IMR-90 (cell line): ENCODE measurements around the gene HTR5A. TPM values are rescaled to one million over a fixed set of nuclear protein-coding genes. Genes with fewer than 3 reads are reported as not detected.

ENCODE experiments used
- ATAC-seq: fragments of 200-7000 bp; cut with Tn5 transposase; 2 replicates; pipeline ENCODE4 v1.9.1; 2020; ENCODE audit warnings: low read depth, mild to moderate bottlenecking, moderate library complexity
- BruUV-seq: library from RNA; stranded (reverse); fragments of 400-500 nt; replicated peaks from 2 replicates; lab custom pipeline; 2021; lab: Mats Ljungman, UMichigan
- CTCF ChIA-PET: fragments of 300-600 bp; formaldehyde crosslinking; extraction: SDS; loops from one replicate; lab custom pipeline; 2021; ENCODE audit warnings: antibody characterized with exemption; lab: Yijun Ruan, JAX
- POLR2A ChIA-PET: fragments of 300-600 bp; sonication (Branson Sonifier 250); formaldehyde crosslinking; loops from one replicate; lab custom pipeline; 2022; ENCODE audit warnings: antibody characterized with exemption; ENCODE audit not compliant: unreplicated experiment; lab: Charles Lee
- DNase-seq: peaks from one replicate; pipeline ENCODE4 v3.0.0; 2013
- H2AFZ ChIP-seq: replicated peaks from 2 replicates; pipeline ENCODE3; 2013; ENCODE audit warnings: low read length, mild to moderate bottlenecking; ENCODE audit not compliant: poor library complexity
- H2AK5ac ChIP-seq: 2 replicates; pipeline ENCODE4 v1.6.1; 2013; ENCODE audit warnings: low read depth, low read length, inconsistent platforms
- H2AK9ac ChIP-seq: replicated peaks from 2 replicates; pipeline ENCODE3; 2013; ENCODE audit warnings: mild to moderate bottlenecking, low read depth, low read length, moderate library complexity; ENCODE audit not compliant: poor library complexity
- H2BK120ac ChIP-seq: 2 replicates; pipeline ENCODE4 v1.6.1; 2013; ENCODE audit warnings: low read depth, low read length, inconsistent platforms
- H2BK15ac ChIP-seq: 3 replicates; pipeline ENCODE4 v1.6.1; 2013; ENCODE audit warnings: low read depth, low read length, inconsistent platforms
- H2BK20ac ChIP-seq: 2 replicates; pipeline ENCODE4 v1.6.1; 2013; ENCODE audit warnings: low read depth, mild to moderate bottlenecking, inconsistent platforms, low read length, moderate library complexity
- H2BK5ac ChIP-seq: 2 replicates; pipeline ENCODE4 v1.6.1; 2013; ENCODE audit warnings: mild to moderate bottlenecking, low read depth, low read length, inconsistent platforms; ENCODE audit not compliant: poor library complexity, severe bottlenecking
- H3K14ac ChIP-seq: replicated peaks from 2 replicates; pipeline ENCODE4 v1.6.1; 2013; ENCODE audit warnings: low read depth, low read length, inconsistent platforms
- H3K18ac ChIP-seq: 2 replicates; pipeline ENCODE4 v1.6.1; 2013; ENCODE audit warnings: low read depth, low read length, control low read depth
- H3K23ac ChIP-seq: 2 replicates; pipeline ENCODE4 v1.6.1; 2013; ENCODE audit warnings: low read depth, low read length, inconsistent platforms
- H3K27ac ChIP-seq: 2 replicates; pipeline ENCODE4 v1.5.1; 2013; ENCODE audit warnings: mild to moderate bottlenecking, control low read depth, low read length; ENCODE audit not compliant: insufficient read depth
- H3K27me3 ChIP-seq: 2 replicates; pipeline ENCODE4 v1.6.1; 2013; ENCODE audit warnings: low read length; ENCODE audit not compliant: control insufficient read depth, insufficient read depth
- H3K36me3 ChIP-seq: 2 replicates; pipeline ENCODE4 v1.6.1; 2013; ENCODE audit warnings: low read length, mixed read lengths; ENCODE audit not compliant: control insufficient read depth, insufficient read depth
- H3K4ac ChIP-seq: 2 replicates; pipeline ENCODE4 v1.6.1; 2013; ENCODE audit warnings: low read depth, low read length, inconsistent platforms
- H3K4me1 ChIP-seq: 2 replicates; pipeline ENCODE4 v1.6.1; 2013; ENCODE audit warnings: low read length, mixed read lengths; ENCODE audit not compliant: control insufficient read depth, insufficient read depth
- H3K4me2 ChIP-seq: 2 replicates; pipeline ENCODE4 v1.6.1; 2013; ENCODE audit warnings: low read depth, mild to moderate bottlenecking, control low read depth, low read length, moderate library complexity
- H3K4me3 ChIP-seq: 2 replicates; pipeline ENCODE4 v1.5.1; 2013; ENCODE audit warnings: low read depth, mild to moderate bottlenecking, control low read depth, low read length, moderate library complexity; ENCODE audit not compliant: insufficient read depth
- H3K56ac ChIP-seq: 2 replicates; pipeline ENCODE4 v1.6.1; 2013; ENCODE audit warnings: low read length, inconsistent platforms; ENCODE audit not compliant: insufficient read depth; ENCODE audit errors: extremely low read depth
- H3K79me1 ChIP-seq, 2 experiments: 2 replicates each; pipeline ENCODE4 v1.6.1; 2013; ENCODE audit warnings: low read length in 2 of 2, inconsistent platforms in 1 of 2, low read depth in 1 of 2
- H3K9ac ChIP-seq: 2 replicates; pipeline ENCODE4 v1.6.1; 2013; ENCODE audit warnings: low read depth, low read length, control low read depth
- H3K9me1 ChIP-seq: 2 replicates; pipeline ENCODE4 v1.6.1; 2013; ENCODE audit warnings: low read length, inconsistent platforms; ENCODE audit not compliant: insufficient read depth
- H3K9me3 ChIP-seq: 2 replicates; pipeline ENCODE4 v1.6.1; 2013; ENCODE audit warnings: low read length; ENCODE audit not compliant: control insufficient read depth, insufficient read depth
- H4K20me1 ChIP-seq: 2 replicates; pipeline ENCODE4 v1.6.1; 2013; ENCODE audit warnings: low read length, inconsistent platforms; ENCODE audit not compliant: insufficient read depth
- H4K5ac ChIP-seq: 2 replicates; pipeline ENCODE4 v1.6.1; 2013; ENCODE audit warnings: mild to moderate bottlenecking, low read depth, low read length, control low read depth
- H4K8ac ChIP-seq, 2 experiments: 2 replicates each; pipeline ENCODE4 v1.6.1; 2013; ENCODE audit warnings: low read depth in 2 of 2, low read length in 2 of 2, control low read depth in 1 of 2, inconsistent platforms in 1 of 2
- H4K91ac ChIP-seq: 2 replicates; pipeline ENCODE4 v1.6.1; 2013; ENCODE audit warnings: low read depth, low read length, inconsistent platforms; ENCODE audit not compliant: insufficient read depth
- CEBPB ChIP-seq: IDR thresholded peaks from 2 replicates; pipeline ENCODE4 v1.6.1; 2012; ENCODE audit warnings: low read depth, low read length, improper control_type of control experiment
- CHD1 ChIP-seq: IDR thresholded peaks from 2 replicates; pipeline ENCODE4 v1.6.1; 2012; ENCODE audit warnings: low read depth, low read length, improper control_type of control experiment
- MAZ ChIP-seq: IDR thresholded peaks from 2 replicates; pipeline ENCODE4 v1.6.1; 2012; ENCODE audit warnings: low read depth, mild to moderate bottlenecking, low read length, improper control_type of control experiment, moderate library complexity, borderline replicate concordance
- MXI1 ChIP-seq: IDR thresholded peaks from 2 replicates; pipeline ENCODE4 v1.6.1; 2012; ENCODE audit warnings: low read depth, mild to moderate bottlenecking, low read length, moderate library complexity, borderline replicate concordance
- RAD21 ChIP-seq: IDR thresholded peaks from 2 replicates; pipeline ENCODE4 v1.6.1; 2012; ENCODE audit warnings: low read length, improper control_type of control experiment
- RFX5 ChIP-seq: IDR thresholded peaks from 2 replicates; pipeline ENCODE4 v1.8.0; 2012; ENCODE audit warnings: low read depth, mild to moderate bottlenecking, low read length, moderate library complexity
- SMC3 ChIP-seq: fragments of 150-350 bp; IDR thresholded peaks from 2 replicates; pipeline ENCODE4 v1.6.1; 2016; ENCODE audit warnings: low read depth, mild to moderate bottlenecking, antibody characterized with exemption, low read length, moderate library complexity
- WGBS, 2 experiments: methylation state at CpG; one replicate each; pipeline versions ENCODE4 v1.1.5 to v1.1.7; 2013; ENCODE audit warnings: missing lambda C conversion rate in 2 of 2; ENCODE audit not compliant: insufficient read length in 1 of 2; ENCODE audit errors: extremely low coverage in 2 of 2; 5-methylcytosine and 5-hydroxymethylcytosine counted together
- dilution Hi-C: fragments of 300-500 bp; cut with HindIII; formaldehyde crosslinking; loops from one replicate; pipeline ENCODE4 v1.14.3; 2018; ENCODE audit warnings: low sequenced_read_pairs; ENCODE audit not compliant: unreplicated experiment
- in situ Hi-C: fragments of 300-500 bp; cut with MboI; formaldehyde crosslinking; loops from 3 replicates; pipeline ENCODE4 v1.14.3; 2019; ENCODE audit warnings: low sequenced_read_pairs, inconsistent platforms, mixed read lengths
- intact Hi-C: fragments of 100-400 bp; cut with micrococcal nuclease; formaldehyde crosslinking; loops from 2 replicates; pipeline ENCODE4 v1.10.0; 2022
- polyA plus RNA-seq, 3 experiments: library from polyadenylated mRNA; depleted of rRNA; stranded (reverse); fragments of >200 nt; gene quantifications; 2 replicates each; pipeline ENCODE4 v1.2.3, GENCODE V29; 2012; ENCODE audit warnings: low replicate concordance in 1 of 3
- total RNA-seq: library from RNA; depleted of rRNA; stranded (reverse); fragments of >200 nt; gene quantifications from 2 replicates; pipeline ENCODE4 v1.2.3, GENCODE V29; 2012
- TF ChIP-seq, protein P1 (sequence below): fragments of 150-350 bp; IDR thresholded peaks from 2 replicates; pipeline ENCODE4 v1.6.1; 2016; ENCODE audit warnings: low read depth, mild to moderate bottlenecking, low read length, moderate library complexity, borderline replicate concordance
- TF ChIP-seq, protein P2 (sequence below): conservative IDR thresholded peaks from 2 replicates; pipeline ENCODE4 v1.5.1; 2012; ENCODE audit warnings: mild to moderate bottlenecking, low read depth, low read length, improper control_type of control experiment

Gene HTR5A
- total and polyA plus RNA-seq, 2 of the 4 experiments (the other 2 are of a cell fraction): not detected

DNA sequence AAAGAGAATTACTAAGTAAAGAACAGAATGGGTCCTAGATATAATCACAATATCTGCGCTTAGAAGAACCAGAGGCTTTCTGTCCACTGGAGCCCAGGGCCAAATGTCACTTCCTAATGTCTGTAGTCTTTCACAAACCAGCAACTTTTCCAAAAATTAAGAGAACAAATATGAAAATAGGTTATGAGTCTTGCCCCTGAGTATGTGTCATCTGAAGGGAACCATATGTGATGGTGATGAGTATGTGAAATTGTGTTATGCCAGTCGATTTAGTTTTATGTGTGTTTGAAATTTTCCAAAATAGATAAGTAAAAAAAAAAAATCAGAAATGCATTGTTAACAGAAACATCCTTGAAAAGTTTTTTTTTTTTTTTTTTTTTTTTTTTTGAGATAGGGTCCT, 15.4 kb upstream of the HTR5A start:
- Histone ChIP-seq H3K23ac (no peak overlapping the region), H3K4me3 (no peak overlapping the region), H3K9ac (no peak overlapping the region), H4K91ac (no peak overlapping the region), H2AK9ac (no peak overlapping the region), H3K27ac (no peak overlapping the region), H3K14ac (no peak overlapping the region), H3K36me3 (no peaks in the 10 kb centered on the region), H3K27me3 (no peaks in the 10 kb centered on the region), H2AFZ (no peak overlapping the region), H2BK15ac (no peak overlapping the region), H2AK5ac (no peak overlapping the region), H3K4me1 (no peaks in the 10 kb centered on the region), H2BK5ac (no peak overlapping the region), H3K79me1 (no peaks in the 10 kb centered on the region), H2BK20ac (no peak overlapping the region), H3K56ac (no peak overlapping the region), H4K5ac (no peak overlapping the region), H3K9me3 (no peaks in the 10 kb centered on the region), H3K18ac (no peak overlapping the region), H3K4me2 (no peak overlapping the region), H3K9me1 (no peaks in the 10 kb centered on the region), H4K8ac (no peak overlapping the region), H2BK120ac (no peak overlapping the region), H3K4ac (no peak overlapping the region), H4K20me1 (no peaks in the 10 kb centered on the region)
- dilution Hi-C loops (no loop called here), in situ Hi-C loops (no loop called here), intact Hi-C loops (no loop called here)
- ChIA-PET POLR2A (no interaction called here), CTCF (no interaction called here)
- BruUV-seq: no TSS peak
- DNase-seq (no peak), ATAC-seq (no peak)
- TF ChIP-seq, protein P1, sequence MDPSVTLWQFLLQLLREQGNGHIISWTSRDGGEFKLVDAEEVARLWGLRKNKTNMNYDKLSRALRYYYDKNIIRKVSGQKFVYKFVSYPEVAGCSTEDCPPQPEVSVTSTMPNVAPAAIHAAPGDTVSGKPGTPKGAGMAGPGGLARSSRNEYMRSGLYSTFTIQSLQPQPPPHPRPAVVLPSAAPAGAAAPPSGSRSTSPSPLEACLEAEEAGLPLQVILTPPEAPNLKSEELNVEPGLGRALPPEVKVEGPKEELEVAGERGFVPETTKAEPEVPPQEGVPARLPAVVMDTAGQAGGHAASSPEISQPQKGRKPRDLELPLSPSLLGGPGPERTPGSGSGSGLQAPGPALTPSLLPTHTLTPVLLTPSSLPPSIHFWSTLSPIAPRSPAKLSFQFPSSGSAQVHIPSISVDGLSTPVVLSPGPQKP: no peak
- no peak for TF ChIP-seq MAZ
- no peak for TF ChIP-seq RFX5
- no peak for TF ChIP-seq CHD1
- no peak for TF ChIP-seq RAD21
- TF ChIP-seq SMC3: no peak
- no peak for TF ChIP-seq MXI1
- no peak for TF ChIP-seq CEBPB
- TF ChIP-seq, protein P2, sequence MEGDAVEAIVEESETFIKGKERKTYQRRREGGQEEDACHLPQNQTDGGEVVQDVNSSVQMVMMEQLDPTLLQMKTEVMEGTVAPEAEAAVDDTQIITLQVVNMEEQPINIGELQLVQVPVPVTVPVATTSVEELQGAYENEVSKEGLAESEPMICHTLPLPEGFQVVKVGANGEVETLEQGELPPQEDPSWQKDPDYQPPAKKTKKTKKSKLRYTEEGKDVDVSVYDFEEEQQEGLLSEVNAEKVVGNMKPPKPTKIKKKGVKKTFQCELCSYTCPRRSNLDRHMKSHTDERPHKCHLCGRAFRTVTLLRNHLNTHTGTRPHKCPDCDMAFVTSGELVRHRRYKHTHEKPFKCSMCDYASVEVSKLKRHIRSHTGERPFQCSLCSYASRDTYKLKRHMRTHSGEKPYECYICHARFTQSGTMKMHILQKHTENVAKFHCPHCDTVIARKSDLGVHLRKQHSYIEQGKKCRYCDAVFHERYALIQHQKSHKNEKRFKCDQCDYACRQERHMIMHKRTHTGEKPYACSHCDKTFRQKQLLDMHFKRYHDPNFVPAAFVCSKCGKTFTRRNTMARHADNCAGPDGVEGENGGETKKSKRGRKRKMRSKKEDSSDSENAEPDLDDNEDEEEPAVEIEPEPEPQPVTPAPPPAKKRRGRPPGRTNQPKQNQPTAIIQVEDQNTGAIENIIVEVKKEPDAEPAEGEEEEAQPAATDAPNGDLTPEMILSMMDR: no peak
- WGBS, 2 experiments: no CpG with 5 or more reads among the region's 2 CpGs
